ENCODE measurements around the gene KRT78. TPM values are rescaled to one million over a fixed set of nuclear protein-coding genes. Genes with fewer than 3 reads are reported as not detected.
"Not testable (repeated sequence)": the region's sequence is repeated elsewhere in the genome, so short reads cannot be mapped to it uniquely, and the experiment has no call there.

Gene KRT78
- total and polyA plus RNA-seq, 9 donors, result 0.05 to 2.8 (median 0.79) TPM; not detected in 6

DNA sequence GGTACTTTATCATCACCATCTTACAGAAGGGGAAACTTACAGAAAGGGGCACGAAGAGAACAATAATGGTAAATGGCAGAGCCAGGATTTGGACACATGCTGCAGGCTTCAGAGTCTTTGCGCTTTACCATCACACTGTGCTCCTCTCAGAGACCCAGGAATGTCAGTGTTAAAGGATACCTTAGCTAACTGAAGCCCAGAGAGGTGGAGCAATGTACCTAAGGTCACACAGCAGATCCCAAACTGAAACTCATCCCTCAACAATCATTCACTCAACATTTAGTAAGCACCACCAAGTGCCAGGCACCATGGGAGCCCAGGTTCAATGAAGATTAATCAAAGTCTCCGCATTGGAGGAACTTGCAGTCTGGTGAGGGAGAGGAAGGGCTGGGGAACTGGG is 8.0 kb upstream of the KRT78 start:
- no peak overlapping the region for H3K4me3 ChIP-seq (ENCODE audit: low read length)
- WGBS (ENCODE audit: insufficient coverage), result 100% methylated on average over 1 of the region's 3 CpGs
- no peak for DNase-seq

DNA sequence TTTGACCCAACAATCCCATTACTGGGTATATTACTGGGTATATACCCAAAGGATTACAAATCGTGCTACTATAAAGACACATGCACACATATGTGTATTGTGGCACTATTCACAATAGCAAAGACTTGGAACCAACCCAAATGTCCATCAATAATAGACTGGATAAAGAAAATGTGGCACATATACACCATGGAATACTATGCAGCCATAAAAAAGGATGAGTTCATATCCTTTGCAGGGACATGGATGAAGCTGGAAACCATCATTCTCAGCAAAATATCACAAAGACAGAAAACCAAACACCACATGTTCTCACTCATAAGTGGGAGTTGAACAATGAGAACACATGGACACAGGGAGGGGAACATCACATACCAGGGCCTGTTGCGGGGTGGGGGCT is 7.3 kb upstream of the KRT78 start:
- no CpG with 5 or more reads among the region's 2 CpGs for WGBS (ENCODE audit: insufficient coverage)
- not testable (repeated sequence) for H3K4me1 ChIP-seq (ENCODE audit: control insufficient read depth, insufficient read depth, low read length); H3K36me3 ChIP-seq (ENCODE audit: control insufficient read depth, insufficient read depth, low read length); H3K27ac ChIP-seq (ENCODE audit: low read length); H3K27me3 ChIP-seq (ENCODE audit: control insufficient read depth, insufficient read depth, low read length); H3K4me3 ChIP-seq (ENCODE audit: low read length); H3K9me3 ChIP-seq (replicated peaks; ENCODE audit: control insufficient read depth, low read depth, low read length); DNase-seq

More for the DNA sequence above, 8.0 kb upstream of the KRT78 start:
- no peak overlapping the region for H3K27ac ChIP-seq (ENCODE audit: low read length)
- no peaks in the 10 kb centered on the region for H3K4me1 ChIP-seq (ENCODE audit: control insufficient read depth, insufficient read depth, low read length)
- no peaks in the 10 kb centered on the region for H3K9me3 ChIP-seq (replicated peaks; ENCODE audit: control insufficient read depth, low read depth, low read length)
- H3K27me3 ChIP-seq (ENCODE audit: control insufficient read depth, insufficient read depth, low read length), result no peaks in the 10 kb centered on the region
- no peaks in the 10 kb centered on the region for H3K36me3 ChIP-seq (ENCODE audit: control insufficient read depth, insufficient read depth, low read length)

- no peak overlapping the region for H3K27ac ChIP-seq (ENCODE audit: low read length)
- H3K4me3 ChIP-seq (ENCODE audit: low read length), result no peak overlapping the region
- H3K27me3 ChIP-seq (ENCODE audit: control insufficient read depth, insufficient read depth, low read length), result peaks cover 3% of the 10 kb centered on the region
- H3K36me3 ChIP-seq (ENCODE audit: control insufficient read depth, insufficient read depth, low read length), result no peaks in the 10 kb centered on the region
- H3K4me1 ChIP-seq (ENCODE audit: control insufficient read depth, insufficient read depth, low read length), result no peaks in the 10 kb centered on the region
- no peak for DNase-seq
- no peaks in the 10 kb centered on the region for H3K9me3 ChIP-seq (replicated peaks; ENCODE audit: control insufficient read depth, low read depth, low read length)
Observed at GRCh38 chr12:52851787-52852186, 3.0 kb upstream of the KRT78 start.

DNA sequence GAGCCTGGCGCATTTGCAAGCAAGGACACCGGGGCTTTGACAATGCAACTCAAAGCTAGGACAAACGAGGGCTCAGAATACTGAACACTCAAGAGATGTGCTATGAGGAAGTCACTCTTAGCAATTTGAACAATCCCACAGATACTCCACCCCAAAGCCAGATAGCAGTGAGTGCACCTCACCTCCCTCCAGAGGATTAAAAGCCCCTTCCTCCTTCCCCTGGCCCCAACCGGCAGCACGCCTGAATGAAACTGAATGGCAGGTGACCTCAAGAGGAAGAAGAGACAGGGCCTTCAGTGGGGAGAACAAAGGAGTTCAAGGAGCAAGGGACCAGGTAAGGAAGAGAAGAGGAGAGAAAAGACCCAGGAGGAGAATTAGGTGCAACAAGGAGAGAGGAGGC is 1.9 kb upstream of the KRT78 start:
- H3K27ac ChIP-seq (ENCODE audit: low read length), result no peak overlapping the region
- DNase-seq, result no peak
- no peak overlapping the region for H3K4me3 ChIP-seq (ENCODE audit: low read length)
- H3K27me3 ChIP-seq (ENCODE audit: control insufficient read depth, insufficient read depth, low read length), result peaks cover 3% of the 10 kb centered on the region
- no peaks in the 10 kb centered on the region for H3K36me3 ChIP-seq (ENCODE audit: control insufficient read depth, insufficient read depth, low read length)
- no peaks in the 10 kb centered on the region for H3K9me3 ChIP-seq (replicated peaks; ENCODE audit: control insufficient read depth, low read depth, low read length)
- no peaks in the 10 kb centered on the region for H3K4me1 ChIP-seq (ENCODE audit: control insufficient read depth, insufficient read depth, low read length)
- 76% methylated on average over 2 of the region's 5 CpGs for WGBS (ENCODE audit: insufficient coverage)

- Histone ChIP-seq H3K27ac (ENCODE audit: low read length) (no peak overlapping the region), H3K4me3 (ENCODE audit: low read length) (no peak overlapping the region), H3K4me1 (ENCODE audit: control insufficient read depth, insufficient read depth, low read length) (no peaks in the 10 kb centered on the region), H3K9me3 (replicated peaks; ENCODE audit: control insufficient read depth, low read depth, low read length) (no peaks in the 10 kb centered on the region), H3K36me3 (ENCODE audit: control insufficient read depth, insufficient read depth, low read length) (no peaks in the 10 kb centered on the region), H3K27me3 (ENCODE audit: control insufficient read depth, insufficient read depth, low read length) (peaks cover 3% of the 10 kb centered on the region)
- WGBS (ENCODE audit: insufficient coverage), result 80% methylated on average over 3 of the region's 6 CpGs
- DNase-seq, result no peak
Observed at GRCh38 chr12:52849511-52849910, 717 bp upstream of the KRT78 start.

DNA sequence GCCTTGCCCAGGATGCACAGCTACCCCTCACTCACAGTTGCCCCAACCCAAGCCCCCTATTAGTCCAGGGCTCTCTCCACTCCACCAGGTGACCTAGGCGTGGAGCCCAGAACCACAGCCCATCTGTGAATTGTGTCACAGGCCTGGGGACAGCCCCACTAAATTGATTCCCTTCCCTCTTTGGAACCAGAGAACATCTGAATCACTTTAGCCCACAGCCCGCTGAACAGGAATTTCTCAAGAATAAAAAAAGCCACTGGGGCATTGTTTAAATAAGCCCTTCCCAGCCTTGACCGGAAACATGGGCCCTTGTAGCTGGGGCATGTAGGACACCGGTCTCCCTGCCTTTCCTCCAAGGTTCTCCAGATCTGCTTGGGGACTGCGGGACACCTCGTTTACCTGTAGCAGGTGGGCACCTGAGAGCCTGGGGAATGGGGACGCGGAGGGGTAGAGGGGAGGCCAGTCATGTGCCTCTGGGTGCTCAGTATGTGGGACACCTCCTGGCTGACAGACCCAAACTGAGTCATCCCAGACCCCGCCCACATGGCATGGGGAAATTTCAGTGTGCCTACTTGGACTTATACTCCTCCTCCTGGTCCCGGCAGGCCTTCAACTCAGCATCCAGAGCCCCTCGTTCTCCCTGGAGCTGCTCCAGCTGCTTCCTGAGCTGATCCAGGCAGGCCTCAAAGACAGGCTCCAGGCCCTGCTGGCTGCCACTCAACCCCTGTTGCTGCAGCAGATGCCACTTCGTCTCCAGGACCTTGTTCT is 1.3 kb downstream of the KRT78 start:
- Histone ChIP-seq H3K4me1 (ENCODE audit: control insufficient read depth, insufficient read depth, low read length) (no peaks in the 10 kb centered on the region), H3K36me3 (ENCODE audit: control insufficient read depth, insufficient read depth, low read length) (no peaks in the 10 kb centered on the region), H3K27me3 (ENCODE audit: control insufficient read depth, insufficient read depth, low read length) (peaks cover 5% of the 10 kb centered on the region), H3K9me3 (replicated peaks; ENCODE audit: control insufficient read depth, low read depth, low read length) (no peaks in the 10 kb centered on the region), H3K4me3 (ENCODE audit: low read length) (no peak overlapping the region), H3K27ac (ENCODE audit: low read length) (no peak overlapping the region)
- DNase-seq, result no peak
- WGBS (ENCODE audit: insufficient coverage), result 72% methylated on average over 12 of the region's 12 CpGs

DNA sequence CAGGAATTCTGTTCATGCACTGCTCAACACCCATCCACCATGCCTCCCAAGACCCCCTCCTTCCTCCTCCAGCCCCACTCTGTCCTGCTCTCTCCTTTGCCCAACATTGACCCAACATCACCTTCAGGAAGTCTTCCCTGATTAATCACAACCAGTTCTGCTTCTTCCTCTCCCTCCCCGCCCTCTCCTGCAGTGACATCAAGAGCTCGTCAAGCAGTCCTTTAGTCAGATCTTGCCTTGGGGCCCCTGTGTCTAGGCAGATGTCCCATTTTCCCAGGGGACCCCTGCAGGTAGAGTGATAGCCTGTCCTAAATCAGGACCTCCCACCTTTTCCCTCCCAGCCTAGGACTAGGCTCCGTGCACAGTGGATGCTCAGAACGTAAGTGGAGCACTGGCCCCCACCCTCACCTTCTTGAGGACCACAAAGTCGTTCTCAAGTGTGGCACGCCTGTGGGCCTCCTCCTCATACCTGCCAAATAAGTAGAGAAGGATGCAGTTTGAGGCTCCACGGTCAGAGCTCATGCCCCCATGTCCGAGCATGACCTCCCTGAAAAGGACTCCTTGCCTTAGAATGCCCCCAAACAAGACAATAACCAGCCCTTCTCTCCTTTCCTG is 2.3 kb downstream of the KRT78 start:
- WGBS (ENCODE audit: insufficient coverage), result 64% methylated on average over 7 of the region's 8 CpGs
- no peaks in the 10 kb centered on the region for H3K9me3 ChIP-seq (replicated peaks; ENCODE audit: control insufficient read depth, low read depth, low read length)
- no peak overlapping the region for H3K27ac ChIP-seq (ENCODE audit: low read length)

GRCh38 chr12:52845946-52846345 is 2.8 kb downstream of the KRT78 start:
- H3K27me3 ChIP-seq (ENCODE audit: control insufficient read depth, insufficient read depth, low read length), result peaks cover 5% of the 10 kb centered on the region
- no peak overlapping the region for H3K27ac ChIP-seq (ENCODE audit: low read length)
- no peak overlapping the region for H3K4me3 ChIP-seq (ENCODE audit: low read length)
- WGBS (ENCODE audit: insufficient coverage), result no CpG with 5 or more reads among the region's 1 CpG
- H3K4me1 ChIP-seq (ENCODE audit: control insufficient read depth, insufficient read depth, low read length), result no peaks in the 10 kb centered on the region
- H3K36me3 ChIP-seq (ENCODE audit: control insufficient read depth, insufficient read depth, low read length), result no peaks in the 10 kb centered on the region
- no peak for DNase-seq
- H3K9me3 ChIP-seq (replicated peaks; ENCODE audit: control insufficient read depth, low read depth, low read length), result no peaks in the 10 kb centered on the region

More for the DNA sequence above, 2.3 kb downstream of the KRT78 start:
- Histone ChIP-seq H3K4me1 (ENCODE audit: control insufficient read depth, insufficient read depth, low read length) (no peaks in the 10 kb centered on the region), H3K27me3 (ENCODE audit: control insufficient read depth, insufficient read depth, low read length) (peaks cover 5% of the 10 kb centered on the region), H3K4me3 (ENCODE audit: low read length) (no peak overlapping the region), H3K36me3 (ENCODE audit: control insufficient read depth, insufficient read depth, low read length) (no peaks in the 10 kb centered on the region)
- no peak for DNase-seq

GRCh38 chr12:52844386-52844785 is 4.4 kb downstream of the KRT78 start:
- no peak for DNase-seq
- no peaks in the 10 kb centered on the region for H3K36me3 ChIP-seq (ENCODE audit: control insufficient read depth, insufficient read depth, low read length)
- 84% methylated on average over 9 of the region's 11 CpGs for WGBS (ENCODE audit: insufficient coverage)
- peaks cover 5% of the 10 kb centered on the region for H3K27me3 ChIP-seq (ENCODE audit: control insufficient read depth, insufficient read depth, low read length)
- H3K4me3 ChIP-seq (ENCODE audit: low read length), result no peak overlapping the region
- H3K27ac ChIP-seq (ENCODE audit: low read length), result no peak overlapping the region
- no peaks in the 10 kb centered on the region for H3K9me3 ChIP-seq (replicated peaks; ENCODE audit: control insufficient read depth, low read depth, low read length)
- no peaks in the 10 kb centered on the region for H3K4me1 ChIP-seq (ENCODE audit: control insufficient read depth, insufficient read depth, low read length)

- H3K9me3 ChIP-seq (replicated peaks; ENCODE audit: control insufficient read depth, low read depth, low read length), result no peaks in the 10 kb centered on the region
- no peaks in the 10 kb centered on the region for H3K36me3 ChIP-seq (ENCODE audit: control insufficient read depth, insufficient read depth, low read length)
- no peak for DNase-seq
- H3K4me1 ChIP-seq (ENCODE audit: control insufficient read depth, insufficient read depth, low read length), result no peaks in the 10 kb centered on the region
- H3K27me3 ChIP-seq (ENCODE audit: control insufficient read depth, insufficient read depth, low read length), result peaks cover 15% of the 10 kb centered on the region
- no peak overlapping the region for H3K27ac ChIP-seq (ENCODE audit: low read length)
- 71% methylated on average over 5 of the region's 18 CpGs for WGBS (ENCODE audit: insufficient coverage)
- no peak overlapping the region for H3K4me3 ChIP-seq (ENCODE audit: low read length)
Observed at GRCh38 chr12:52839436-52840105, 9.2 kb downstream of the KRT78 start.
